IPS-11a (cell line): Measurements from ENCODE around the gene C1orf159.

Source experiments
- H3K4me3 ChIP-seq: one replicate; pipeline ENCODE4 v1.5.1; 2013; ENCODE audit warnings: low read depth, low read length, control low read depth

C1orf159 gene

DNA sequence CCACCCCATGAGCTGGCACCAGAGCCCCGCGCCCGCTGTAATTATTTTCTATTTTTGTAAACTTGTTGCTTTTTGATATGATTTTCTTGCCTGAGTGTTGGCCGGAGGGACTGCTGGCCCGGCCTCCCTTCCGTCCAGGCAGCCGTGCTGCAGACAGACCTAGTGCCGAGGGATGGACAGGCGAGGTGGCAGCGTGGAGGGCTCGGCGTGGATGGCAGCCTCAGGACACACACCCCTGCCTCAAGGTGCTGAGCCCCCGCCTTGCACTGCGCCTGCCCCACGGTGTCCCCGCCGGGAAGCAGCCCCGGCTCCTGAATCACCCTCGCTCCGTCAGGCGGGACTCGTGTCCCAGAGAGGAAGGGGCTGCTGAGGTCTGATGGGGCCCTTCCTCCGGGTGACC, 60.9 kb downstream of the C1orf159 start:
- no peak overlapping the region for H3K4me3 ChIP-seq

DNA sequence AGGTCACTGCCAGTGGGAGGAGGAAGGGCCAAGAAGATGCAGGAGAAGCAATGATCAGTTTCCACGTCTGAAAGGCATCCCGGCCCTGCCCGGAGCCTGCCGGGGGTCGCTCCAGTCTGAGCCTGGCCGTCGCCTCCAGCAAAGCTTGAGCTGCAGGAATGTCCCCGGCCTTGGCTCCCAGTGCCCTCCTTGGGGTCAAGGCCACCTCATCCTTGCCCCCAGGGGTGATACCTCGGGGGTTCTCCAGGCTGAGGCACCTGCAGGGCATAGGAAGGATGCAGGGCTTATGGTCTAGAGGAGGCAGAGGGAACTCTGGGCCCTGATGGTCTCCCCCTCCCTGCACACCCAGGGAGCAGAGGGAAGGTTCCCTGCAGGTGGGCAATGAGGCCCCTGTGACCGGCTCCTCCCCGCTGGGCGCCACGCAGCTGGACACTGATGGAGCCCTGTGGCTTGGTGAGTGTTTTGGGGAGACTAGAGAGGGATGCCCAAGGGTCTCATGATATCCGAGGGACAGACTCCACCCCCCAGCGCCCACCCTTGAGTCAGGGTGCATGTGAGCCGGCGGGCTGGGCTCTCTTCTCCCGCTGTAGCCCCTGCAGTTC, 61.7 kb downstream of the C1orf159 start:
- H3K4me3 ChIP-seq: no peak overlapping the region

DNA sequence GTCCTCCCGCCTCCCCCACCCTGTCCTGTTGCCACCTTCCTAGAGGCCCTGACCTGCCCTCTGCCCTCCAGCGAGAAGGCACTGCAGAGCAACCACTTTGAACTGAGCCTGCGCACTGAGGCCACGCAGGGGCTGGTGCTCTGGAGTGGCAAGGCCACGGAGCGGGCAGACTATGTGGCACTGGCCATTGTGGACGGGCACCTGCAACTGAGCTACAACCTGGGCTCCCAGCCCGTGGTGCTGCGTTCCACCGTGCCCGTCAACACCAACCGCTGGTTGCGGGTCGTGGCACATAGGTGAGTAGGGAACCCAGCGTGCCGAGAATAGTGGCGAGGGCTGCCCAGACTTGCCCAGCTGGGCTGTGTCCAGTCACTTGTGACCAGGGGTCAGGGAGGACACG, 62.2 kb downstream of the C1orf159 start:
- no peak overlapping the region for H3K4me3 ChIP-seq

DNA sequence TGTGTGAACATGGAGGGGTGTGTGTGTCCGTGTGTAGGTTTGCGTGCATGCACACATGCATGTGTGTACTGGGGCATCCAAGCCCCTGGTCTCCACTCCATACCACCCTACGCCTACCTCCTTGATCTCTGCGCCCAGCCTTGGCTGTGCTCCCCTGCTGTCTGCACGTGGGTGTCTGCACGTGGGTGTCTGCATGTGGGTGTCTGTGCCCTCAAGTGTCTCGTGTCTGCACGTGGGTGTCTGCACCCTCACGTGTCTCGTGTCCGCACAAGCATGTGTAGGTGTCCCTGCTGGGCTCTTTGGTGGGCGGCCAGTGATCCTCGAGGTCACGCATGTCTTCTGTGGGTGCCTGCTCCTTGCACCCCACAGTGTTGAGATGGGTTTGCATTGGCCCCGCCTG, 62.9 kb downstream of the C1orf159 start:
- H3K4me3 ChIP-seq: no peak overlapping the region

DNA sequence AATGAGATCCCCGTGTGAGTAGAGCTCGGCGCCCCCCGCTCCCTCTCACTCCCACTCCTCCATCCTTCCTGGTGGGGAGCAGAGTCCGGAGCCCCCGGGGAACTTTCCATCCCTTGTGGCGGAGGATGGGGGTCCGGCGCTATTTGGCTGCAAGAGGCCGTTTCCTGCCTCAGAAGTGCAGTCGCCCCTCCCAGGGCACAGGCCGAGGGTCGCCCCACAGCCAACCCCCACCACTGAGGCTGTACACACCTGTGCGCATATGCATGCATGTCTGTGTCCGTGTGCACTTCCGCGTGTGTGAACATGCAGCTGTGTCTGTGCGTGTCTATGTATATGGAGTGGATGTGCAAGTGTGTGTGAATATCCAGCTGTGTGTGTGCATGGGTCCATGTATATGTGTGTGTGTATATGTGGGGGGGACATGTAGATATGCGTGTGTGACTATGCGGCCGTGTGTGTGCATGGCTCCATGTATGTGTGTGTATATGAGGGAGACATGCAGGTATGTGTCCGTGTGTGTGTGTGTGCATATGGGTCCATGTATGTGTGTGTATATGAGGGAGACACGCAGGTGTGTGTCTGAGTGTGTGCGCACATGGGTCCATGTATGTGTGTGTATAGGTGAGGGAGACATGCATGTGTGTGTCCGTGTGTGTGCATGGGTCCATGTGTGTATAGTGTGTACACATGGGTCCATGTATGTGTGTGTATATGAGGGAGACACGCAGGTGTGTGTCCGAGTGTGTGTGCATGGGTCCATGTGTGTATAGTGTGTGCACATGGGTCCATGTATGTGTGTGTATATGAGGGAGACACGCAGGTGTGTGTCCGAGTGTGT, 63.7 kb downstream of the C1orf159 start:
- H3K4me3 ChIP-seq: no peak overlapping the region

DNA sequence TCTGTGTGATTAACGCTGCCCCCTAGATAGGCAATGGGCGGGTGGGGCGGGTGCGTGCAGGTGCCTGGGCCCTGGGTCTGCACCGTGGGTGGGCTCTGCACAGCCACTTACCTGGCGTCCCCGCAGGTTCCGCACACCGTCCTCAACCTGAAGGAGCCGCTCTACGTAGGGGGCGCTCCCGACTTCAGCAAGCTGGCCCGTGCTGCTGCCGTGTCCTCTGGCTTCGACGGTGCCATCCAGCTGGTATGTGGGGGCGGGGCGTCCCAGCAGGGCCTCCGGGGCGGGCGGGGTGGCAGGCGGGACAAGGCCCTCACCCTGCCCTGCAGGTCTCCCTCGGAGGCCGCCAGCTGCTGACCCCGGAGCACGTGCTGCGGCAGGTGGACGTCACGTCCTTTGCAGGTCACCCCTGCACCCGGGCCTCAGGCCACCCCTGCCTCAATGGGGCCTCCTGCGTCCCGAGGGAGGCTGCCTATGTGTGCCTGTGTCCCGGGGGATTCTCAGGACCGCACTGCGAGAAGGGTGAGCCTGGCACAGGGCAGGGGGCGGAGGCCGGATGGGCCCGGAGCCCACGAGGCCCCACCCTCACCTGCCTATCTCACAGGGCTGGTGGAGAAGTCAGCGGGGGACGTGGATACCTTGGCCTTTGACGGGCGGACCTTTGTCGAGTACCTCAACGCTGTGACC, 64.6 kb downstream of the C1orf159 start:
- no peak overlapping the region for H3K4me3 ChIP-seq

DNA sequence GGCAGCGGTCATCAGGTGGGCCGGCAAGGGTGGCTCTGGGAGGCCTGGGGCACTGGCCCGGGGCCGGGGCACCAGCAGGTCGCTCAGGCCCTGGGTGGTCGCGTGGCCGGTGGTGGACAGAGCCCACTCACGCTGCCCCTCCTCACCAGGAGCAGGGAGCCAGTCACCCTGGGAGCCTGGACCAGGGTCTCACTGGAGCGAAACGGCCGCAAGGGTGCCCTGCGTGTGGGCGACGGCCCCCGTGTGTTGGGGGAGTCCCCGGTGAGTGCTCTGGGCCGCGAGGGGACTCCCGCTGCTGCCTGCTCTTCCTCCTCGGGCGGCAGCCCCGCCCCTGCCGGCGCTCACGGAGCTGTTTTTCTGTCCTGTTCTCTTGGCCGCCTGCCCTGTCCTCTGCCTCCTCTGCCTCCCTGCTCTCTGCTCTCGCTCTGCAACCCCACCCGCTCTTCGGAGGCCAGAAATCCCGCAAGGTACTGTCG, 65.3 kb downstream of the C1orf159 start:
- H3K4me3 ChIP-seq: no peak overlapping the region

DNA sequence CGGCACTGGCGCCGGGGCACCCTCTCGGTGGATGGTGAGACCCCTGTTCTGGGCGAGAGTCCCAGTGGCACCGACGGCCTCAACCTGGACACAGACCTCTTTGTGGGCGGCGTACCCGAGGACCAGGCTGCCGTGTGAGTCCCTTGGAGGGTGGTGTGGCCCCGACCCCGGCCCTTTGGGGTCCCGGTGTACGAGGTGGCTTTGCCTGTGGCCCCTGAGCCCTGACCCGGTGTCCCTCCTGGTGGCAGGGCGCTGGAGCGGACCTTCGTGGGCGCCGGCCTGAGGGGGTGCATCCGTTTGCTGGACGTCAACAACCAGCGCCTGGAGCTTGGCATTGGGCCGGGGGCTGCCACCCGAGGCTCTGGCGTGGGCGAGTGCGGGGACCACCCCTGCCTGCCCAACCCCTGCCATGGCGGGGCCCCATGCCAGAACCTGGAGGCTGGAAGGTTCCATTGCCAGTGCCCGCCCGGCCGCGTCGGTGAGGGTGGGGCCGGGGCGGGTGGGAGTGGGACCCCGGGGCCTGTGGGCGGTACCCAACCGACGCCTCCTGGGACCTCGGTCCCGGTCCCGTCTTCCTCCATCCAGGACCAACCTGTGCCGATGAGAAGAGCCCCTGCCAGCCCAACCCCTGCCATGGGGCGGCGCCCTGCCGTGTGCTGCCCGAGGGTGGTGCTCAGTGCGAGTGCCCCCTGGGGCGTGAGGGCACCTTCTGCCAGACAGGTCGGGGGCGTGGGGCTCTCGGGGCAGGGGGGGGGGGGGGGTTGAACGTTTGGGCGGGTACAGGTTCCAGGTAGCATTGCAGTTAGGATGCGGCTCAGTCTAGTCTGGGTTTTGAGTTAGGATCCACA, 66.3 kb downstream of the C1orf159 start:
- H3K4me3 ChIP-seq: no peak overlapping the region

DNA sequence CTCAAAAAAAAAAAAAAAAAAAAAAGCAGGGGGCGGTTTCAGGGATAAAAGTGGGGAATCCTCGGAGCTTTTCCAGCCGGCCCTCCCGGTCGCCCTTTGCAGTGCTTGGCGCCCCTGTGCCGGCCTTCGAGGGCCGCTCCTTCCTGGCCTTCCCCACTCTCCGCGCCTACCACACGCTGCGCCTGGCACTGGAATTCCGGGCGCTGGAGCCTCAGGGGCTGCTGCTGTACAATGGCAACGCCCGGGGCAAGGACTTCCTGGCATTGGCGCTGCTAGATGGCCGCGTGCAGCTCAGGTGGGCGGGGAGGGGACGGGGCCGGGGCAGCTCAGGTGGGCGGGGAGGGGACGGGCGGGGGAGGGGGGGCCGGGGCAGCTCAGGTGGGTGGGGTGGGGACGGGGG, 67.1 kb downstream of the C1orf159 start:
- H3K4me3 ChIP-seq: no peak overlapping the region

DNA sequence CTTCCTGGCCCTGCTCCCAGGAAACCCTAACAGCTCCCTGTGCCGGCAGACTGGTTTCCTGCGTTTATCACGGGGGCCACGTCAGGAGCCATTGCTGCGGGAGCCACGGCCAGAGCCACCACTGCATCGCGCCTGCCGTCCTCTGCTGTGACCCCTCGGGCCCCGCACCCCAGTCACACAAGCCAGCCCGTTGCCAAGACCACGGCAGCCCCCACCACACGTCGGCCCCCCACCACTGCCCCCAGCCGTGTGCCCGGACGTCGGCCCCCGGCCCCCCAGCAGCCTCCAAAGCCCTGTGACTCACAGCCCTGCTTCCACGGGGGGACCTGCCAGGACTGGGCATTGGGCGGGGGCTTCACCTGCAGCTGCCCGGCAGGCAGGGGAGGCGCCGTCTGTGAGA, 67.9 kb downstream of the C1orf159 start:
- H3K4me3 ChIP-seq: no peak overlapping the region

DNA sequence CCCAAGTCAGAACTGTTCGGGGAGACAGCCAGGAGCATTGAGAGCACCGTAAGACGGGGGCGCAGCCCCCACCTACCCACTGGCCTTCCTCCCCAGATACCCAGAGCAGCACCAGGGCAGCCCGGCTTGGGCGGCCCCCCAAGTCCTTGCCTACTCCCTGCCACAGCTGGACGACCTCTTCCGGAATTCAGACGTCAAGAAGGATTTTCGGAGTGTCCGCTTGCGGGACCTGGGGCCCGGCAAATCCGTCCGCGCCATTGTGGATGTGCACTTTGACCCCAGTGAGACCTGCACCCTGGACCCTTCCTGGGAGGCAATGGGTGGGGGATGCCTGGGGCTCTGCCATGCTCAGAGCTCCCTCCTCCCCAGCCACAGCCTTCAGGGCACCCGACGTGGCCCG, 68.5 kb downstream of the C1orf159 start:
- no peak overlapping the region for H3K4me3 ChIP-seq

DNA sequence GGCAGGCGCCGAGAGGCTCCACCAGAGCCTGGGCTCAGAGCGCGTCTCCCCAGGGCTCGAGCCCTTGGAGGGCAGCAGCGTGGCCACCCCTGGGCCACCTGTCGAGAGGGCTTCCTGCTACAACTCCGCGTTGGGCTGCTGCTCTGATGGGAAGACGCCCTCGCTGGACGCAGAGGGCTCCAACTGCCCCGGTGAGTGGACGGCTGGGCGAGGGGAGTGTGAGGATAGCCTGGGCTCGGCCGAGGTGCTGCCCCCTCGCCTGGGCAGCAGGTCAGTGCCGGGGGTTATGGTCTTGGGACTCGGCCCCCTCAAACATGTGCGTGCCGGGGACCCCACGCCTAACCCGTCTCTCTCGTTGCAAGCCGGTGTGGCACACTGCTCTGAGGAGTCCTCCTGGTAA, 69.1 kb downstream of the C1orf159 start:
- no peak overlapping the region for H3K4me3 ChIP-seq

DNA sequence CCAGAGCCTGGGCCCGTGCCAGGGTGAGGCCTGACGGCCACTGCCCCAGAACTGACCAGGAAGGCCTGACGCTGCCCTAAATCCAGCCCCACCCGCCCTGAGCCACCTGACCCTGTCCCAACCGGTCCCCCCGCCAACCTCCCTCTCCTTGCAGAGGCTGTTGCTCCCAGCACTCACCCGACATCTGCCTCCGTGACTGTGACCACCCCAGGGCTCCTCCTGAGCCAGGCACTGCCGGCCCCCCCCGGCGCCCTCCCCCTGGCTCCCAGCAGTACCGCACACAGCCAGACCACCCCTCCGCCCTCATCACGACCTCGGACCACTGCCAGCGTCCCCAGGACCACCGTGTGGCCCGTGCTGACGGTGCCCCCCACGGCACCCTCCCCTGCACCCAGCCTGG, 69.6 kb downstream of the C1orf159 start:
- no peak overlapping the region for H3K4me3 ChIP-seq

DNA sequence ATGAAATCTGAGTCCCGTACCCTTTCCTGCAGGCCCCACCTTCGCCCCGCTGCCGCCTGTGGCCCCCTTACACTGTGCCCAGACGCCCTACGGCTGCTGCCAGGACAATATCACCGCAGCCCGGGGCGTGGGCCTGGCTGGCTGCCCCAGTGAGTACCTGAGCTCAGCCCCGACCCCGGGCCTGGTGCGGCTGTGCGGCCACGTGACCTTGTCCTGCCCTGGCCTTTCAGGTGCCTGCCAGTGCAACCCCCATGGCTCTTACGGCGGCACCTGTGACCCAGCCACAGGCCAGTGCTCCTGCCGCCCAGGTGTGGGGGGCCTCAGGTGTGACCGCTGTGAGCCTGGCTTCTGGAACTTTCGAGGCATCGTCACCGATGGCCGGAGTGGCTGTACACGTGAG, 70.8 kb downstream of the C1orf159 start:
- H3K4me3 ChIP-seq: no peak overlapping the region

DNA sequence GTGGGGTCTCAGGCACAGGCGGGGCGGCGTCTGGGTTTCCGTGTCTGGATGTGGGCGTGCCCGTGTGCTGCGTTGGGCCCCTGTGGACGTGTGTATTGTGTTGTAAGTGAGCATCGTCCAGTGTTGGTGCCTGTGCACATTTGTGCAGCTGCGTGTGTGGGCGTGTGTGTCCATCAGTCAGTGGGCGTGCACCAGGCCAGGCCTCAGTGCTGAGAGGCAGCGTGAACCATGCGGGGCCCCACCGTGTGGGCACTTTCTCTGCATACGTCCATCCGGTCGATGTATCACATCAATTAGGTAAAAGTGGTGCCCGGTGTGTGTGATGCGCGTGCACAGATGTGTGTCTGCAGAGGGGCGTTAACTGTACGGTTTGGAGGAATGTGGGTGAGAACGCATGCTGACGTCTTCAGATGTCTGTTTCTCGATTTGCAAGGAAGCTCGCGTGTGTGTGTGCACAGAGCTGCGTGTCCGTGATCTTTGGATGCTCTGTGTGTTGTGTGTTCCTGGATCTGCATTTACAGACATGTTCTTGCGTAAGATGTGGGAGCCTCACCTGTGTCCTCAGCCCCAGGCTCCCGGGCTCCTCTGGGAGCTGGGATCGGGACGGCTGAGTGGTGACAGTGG, 71.3 kb downstream of the C1orf159 start:
- H3K4me3 ChIP-seq: no peak overlapping the region

DNA sequence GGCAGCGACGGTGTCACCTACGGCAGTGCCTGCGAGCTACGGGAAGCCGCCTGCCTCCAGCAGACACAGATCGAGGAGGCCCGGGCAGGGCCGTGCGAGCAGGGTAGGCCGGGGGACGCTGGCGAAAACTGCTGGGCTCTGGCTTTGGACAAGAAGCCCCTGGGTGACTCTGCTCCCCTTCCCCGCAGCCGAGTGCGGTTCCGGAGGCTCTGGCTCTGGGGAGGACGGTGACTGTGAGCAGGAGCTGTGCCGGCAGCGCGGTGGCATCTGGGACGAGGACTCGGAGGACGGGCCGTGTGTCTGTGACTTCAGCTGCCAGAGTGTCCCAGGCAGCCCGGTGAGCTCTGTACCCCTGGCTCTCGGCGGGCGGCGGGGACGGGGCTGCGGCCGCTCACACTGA, 72.0 kb downstream of the C1orf159 start:
- H3K4me3 ChIP-seq: no peak overlapping the region

DNA sequence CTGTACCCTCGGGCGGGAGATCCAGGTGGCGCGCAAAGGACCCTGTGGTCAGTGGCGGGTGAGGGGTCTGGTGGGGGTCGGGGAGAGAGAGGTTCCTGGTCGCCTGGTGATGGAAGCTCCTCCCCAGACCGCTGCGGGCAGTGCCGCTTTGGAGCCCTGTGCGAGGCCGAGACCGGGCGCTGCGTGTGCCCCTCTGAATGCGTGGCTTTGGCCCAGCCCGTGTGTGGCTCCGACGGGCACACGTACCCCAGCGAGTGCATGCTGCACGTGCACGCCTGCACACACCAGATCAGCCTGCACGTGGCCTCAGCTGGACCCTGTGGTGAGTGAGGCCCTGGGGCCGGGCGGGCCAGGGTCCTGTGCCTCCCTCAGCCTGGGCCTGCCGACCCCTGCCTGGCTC, 72.5 kb downstream of the C1orf159 start:
- H3K4me3 ChIP-seq: no peak overlapping the region

DNA sequence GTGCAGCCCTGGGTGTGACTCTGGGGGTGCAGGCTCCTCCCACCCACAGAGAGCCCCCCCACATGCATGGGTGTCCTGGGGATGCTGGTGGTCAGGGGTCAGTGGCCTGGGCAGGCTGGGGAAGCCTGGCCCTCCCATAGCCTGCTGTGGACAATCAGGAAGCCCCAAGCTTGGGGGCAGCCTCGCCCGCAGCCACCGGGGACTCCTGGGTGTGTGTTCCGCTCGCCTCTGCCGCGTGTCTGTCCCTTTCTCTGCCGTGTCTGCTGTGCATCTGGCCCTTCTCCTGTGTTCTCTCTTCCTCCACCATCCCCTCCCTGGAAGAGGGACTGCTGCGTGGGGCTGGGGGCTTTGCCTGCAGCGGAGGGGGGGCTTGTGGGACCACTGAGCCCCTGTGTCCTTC, 73.1 kb downstream of the C1orf159 start:
- H3K4me3 ChIP-seq: no peak overlapping the region

DNA sequence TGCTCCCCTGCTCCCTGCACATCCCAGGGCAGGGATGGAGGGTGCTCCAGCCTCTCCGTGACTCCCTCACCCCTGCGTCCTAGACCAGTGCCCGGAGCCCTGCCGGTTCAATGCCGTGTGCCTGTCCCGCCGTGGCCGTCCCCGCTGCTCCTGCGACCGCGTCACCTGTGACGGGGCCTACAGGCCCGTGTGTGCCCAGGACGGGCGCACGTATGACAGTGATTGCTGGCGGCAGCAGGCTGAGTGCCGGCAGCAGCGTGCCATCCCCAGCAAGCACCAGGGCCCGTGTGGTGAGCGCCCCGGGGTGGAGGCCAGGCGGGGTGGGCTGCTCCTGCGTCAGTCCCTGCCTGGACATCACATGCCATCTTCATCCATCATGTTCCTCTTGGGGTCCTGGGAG, 74.0 kb downstream of the C1orf159 start:
- H3K4me3 ChIP-seq: no peak overlapping the region

DNA sequence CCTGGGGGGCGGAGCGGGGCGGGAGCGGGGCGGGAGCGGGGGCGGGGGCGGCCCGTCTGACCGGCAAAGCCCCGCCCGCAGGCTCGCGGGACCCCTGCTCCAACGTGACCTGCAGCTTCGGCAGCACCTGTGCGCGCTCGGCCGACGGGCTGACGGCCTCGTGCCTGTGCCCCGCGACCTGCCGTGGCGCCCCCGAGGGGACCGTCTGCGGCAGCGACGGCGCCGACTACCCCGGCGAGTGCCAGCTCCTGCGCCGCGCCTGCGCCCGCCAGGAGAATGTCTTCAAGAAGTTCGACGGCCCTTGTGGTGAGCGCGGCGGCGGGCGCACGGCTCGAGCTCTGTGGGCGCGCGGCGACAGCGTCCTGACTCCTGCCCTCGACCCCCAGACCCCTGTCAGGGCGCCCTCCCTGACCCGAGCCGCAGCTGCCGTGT, 74.8 kb downstream of the C1orf159 start:
- no peak overlapping the region for H3K4me3 ChIP-seq
